Ishikawa (cell line): Measurements from ENCODE around the gene IL1RAPL1.

ENCODE experiments used
- CEBPB ChIP-seq: IDR thresholded peaks from 2 replicates; pipeline ENCODE4 v1.6.1; 2012
- EGR1 ChIP-seq: IDR thresholded peaks from 2 replicates; pipeline ENCODE4 v1.6.1; 2012
- EP300 ChIP-seq: IDR thresholded peaks from 2 replicates; pipeline ENCODE4 v1.6.1; 2012; ENCODE audit warnings: borderline replicate concordance
- MAX ChIP-seq: IDR thresholded peaks from 2 replicates; pipeline ENCODE4 v1.6.1; 2012
- RAD21 ChIP-seq: IDR thresholded peaks from 2 replicates; pipeline ENCODE4 v1.6.1; 2012; ENCODE audit warnings: low read depth
- REST ChIP-seq: IDR thresholded peaks from 2 replicates; pipeline ENCODE4 v1.6.1; 2012; ENCODE audit warnings: low read depth, mild to moderate bottlenecking
- TAF1 ChIP-seq: IDR thresholded peaks from 2 replicates; pipeline ENCODE4 v1.6.1; 2012; ENCODE audit warnings: low read depth, mild to moderate bottlenecking
- TCF12 ChIP-seq: IDR thresholded peaks from 2 replicates; pipeline ENCODE4 v1.6.1; 2012; ENCODE audit warnings: low read depth
- TEAD4 ChIP-seq: IDR thresholded peaks from 2 replicates; pipeline ENCODE4 v1.6.1; 2012
- YY1 ChIP-seq: IDR thresholded peaks from 2 replicates; pipeline ENCODE4 v1.6.1; 2012; ENCODE audit warnings: low read depth

GRCh38 chrX:29299684-29300083 lies 712.4 kb downstream of the IL1RAPL1 start:
- TF ChIP-seq TCF12 (no peak), TEAD4 (no peak), EP300 (no peak), REST (no peak), YY1 (no peak), CEBPB (no peak), MAX (no peak), TAF1 (no peak), EGR1 (no peak), RAD21 (no peak)
